ENCODE data around the gene LRSAM1. TPM values are rescaled to one million over a fixed set of nuclear protein-coding genes. Genes with fewer than 3 reads are reported as not detected.
A peak's percentile ranks its signal among the peaks of the same experiment; 100 is the strongest.

Gene LRSAM1
- total RNA-seq, 1 experiment from 2014 or later, result 25.8 TPM

DNA sequence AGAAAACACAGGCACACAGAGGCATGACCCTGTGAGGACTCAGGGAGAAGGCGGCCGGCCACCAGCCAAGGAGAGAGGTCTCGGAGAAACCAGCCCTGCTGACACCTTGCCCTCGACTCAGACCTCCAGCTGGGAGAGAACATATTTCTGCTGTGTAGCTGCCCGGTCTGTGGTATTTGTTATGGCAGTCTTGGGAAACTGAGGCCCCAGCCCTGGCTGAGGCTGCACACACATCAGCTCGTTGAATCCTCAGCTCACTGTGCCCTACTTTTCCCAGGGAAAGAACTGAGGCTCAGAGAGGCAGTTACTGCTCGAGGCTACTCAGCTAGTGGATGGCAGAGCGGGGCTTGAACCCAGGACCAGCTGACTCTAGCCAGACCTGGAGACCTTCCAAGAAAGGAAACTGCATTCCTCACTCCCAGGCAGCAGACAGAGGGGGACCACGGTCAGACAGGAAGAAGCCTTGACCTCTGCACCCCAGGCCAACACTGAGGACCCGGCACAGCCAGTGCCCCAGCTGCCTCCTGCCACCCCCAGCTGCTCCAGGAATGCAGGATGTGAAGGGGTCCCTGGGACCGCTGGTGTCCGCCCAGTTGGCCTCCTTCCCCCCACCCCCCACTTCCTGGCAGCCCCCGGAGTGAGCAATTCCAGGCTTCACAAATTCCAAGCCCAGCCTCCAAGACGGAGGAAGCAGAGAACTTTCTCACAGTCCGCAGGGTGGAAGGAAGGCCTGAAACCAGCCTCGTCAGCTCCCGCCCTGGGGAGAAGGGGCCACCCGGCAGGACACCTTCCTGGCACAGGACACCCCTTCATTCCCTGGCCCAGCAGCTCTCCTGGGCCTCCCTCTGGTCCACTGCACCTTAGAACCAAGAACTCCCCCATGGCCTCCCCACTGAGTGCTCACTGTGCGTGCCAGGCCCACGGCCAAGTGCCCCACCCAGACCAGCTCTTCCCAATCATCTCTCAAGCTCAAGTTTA, 69.9 kb downstream of the LRSAM1 start:
- H3K4me1 Mint-ChIP-seq (ENCODE audit: low read depth, unreplicated experiment), result no peaks in the 10 kb centered on the region
- Histone ChIP-seq H3K9me3 (peaks cover 19% of the 10 kb centered on the region), H3K4me1 (no peaks in the 10 kb centered on the region), H3K4me3 (ENCODE audit: low read depth, low read length) (no peak overlapping the region), H3K27me3 (replicated peaks; ENCODE audit: control insufficient read depth, insufficient read depth, low read length) (no peaks in the 10 kb centered on the region), H3K36me3 (ENCODE audit: control insufficient read depth, insufficient read depth, low read length) (peaks cover 10% of the 10 kb centered on the region)
- intact Hi-C loops (cut with micrococcal nuclease; ENCODE audit: unreplicated experiment), result no loop called here
- DNase-seq, result no peak
- peaks cover 77% of the 10 kb centered on the region for H3K36me3 Mint-ChIP-seq (ENCODE audit: insufficient read depth, unreplicated experiment)
- no peaks in the 10 kb centered on the region for H3K9me3 Mint-ChIP-seq (ENCODE audit: unreplicated experiment)
- TF ChIP-seq, protein P1, sequence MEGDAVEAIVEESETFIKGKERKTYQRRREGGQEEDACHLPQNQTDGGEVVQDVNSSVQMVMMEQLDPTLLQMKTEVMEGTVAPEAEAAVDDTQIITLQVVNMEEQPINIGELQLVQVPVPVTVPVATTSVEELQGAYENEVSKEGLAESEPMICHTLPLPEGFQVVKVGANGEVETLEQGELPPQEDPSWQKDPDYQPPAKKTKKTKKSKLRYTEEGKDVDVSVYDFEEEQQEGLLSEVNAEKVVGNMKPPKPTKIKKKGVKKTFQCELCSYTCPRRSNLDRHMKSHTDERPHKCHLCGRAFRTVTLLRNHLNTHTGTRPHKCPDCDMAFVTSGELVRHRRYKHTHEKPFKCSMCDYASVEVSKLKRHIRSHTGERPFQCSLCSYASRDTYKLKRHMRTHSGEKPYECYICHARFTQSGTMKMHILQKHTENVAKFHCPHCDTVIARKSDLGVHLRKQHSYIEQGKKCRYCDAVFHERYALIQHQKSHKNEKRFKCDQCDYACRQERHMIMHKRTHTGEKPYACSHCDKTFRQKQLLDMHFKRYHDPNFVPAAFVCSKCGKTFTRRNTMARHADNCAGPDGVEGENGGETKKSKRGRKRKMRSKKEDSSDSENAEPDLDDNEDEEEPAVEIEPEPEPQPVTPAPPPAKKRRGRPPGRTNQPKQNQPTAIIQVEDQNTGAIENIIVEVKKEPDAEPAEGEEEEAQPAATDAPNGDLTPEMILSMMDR (IDR thresholded peaks at IDR 0.05; ENCODE audit: insufficient read depth in 1 of 2, low read depth in 1 of 2, low read length in 1 of 2, severe bottlenecking in 1 of 2, unreplicated experiment in 1 of 2), result no peak
- no peaks in the 10 kb centered on the region for H3K27me3 Mint-ChIP-seq (ENCODE audit: insufficient read depth, unreplicated experiment)
- H3K27ac Mint-ChIP-seq (ENCODE audit: unreplicated experiment), result no peak overlapping the region
- H3K4me3 Mint-ChIP-seq (ENCODE audit: unreplicated experiment), result no peak overlapping the region
- POLR2A ChIA-PET, result interaction anchor here (0.5 kb wide), 1 partner anchor 45 kb away, joined by 3 read pairs; no protein-coding TSS in a partner anchor
- CTCF ChIA-PET, result no interaction called here
- no TSS peak for BruUV-seq (replicated peaks)

DNA sequence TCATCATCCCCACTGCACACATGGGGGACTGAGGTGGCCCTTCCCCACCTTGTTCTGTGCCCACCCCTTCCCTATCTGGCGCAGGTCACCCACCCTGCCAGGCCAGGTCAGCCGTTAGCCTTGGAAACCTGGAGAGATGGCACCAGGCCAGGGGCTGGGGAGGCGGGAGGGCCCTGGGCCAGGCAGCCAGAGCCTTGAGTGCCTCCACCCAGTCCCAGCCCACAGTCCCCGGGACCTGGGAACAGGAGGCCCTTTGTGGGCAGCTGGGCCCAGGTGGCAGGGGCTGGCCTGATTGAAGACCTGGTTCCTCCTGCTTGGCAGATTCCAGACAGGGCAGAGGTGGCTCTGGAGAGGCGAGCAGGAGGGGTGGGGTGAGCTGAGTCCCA, 70.6 kb downstream of the LRSAM1 start:
- Histone ChIP-seq H3K4me3 (ENCODE audit: low read depth, low read length) (no peak overlapping the region), H3K36me3 (ENCODE audit: control insufficient read depth, insufficient read depth, low read length) (peaks cover 11% of the 10 kb centered on the region), H3K27me3 (replicated peaks; ENCODE audit: control insufficient read depth, insufficient read depth, low read length) (no peaks in the 10 kb centered on the region), H3K9me3 (peaks cover 25% of the 10 kb centered on the region), H3K4me1 (no peaks in the 10 kb centered on the region)
- H3K27me3 Mint-ChIP-seq (ENCODE audit: insufficient read depth, unreplicated experiment), result no peaks in the 10 kb centered on the region
- ChIA-PET CTCF (no interaction called here), POLR2A (no interaction called here)
- no peaks in the 10 kb centered on the region for H3K9me3 Mint-ChIP-seq (ENCODE audit: unreplicated experiment)
- H3K4me1 Mint-ChIP-seq (ENCODE audit: low read depth, unreplicated experiment), result no peaks in the 10 kb centered on the region
- TF ChIP-seq, protein P1 (IDR thresholded peaks at IDR 0.05; ENCODE audit: insufficient read depth in 1 of 2, low read depth in 1 of 2, low read length in 1 of 2, severe bottlenecking in 1 of 2, unreplicated experiment in 1 of 2), result no peak
- no peak overlapping the region for H3K27ac Mint-ChIP-seq (ENCODE audit: unreplicated experiment)
- intact Hi-C loops (cut with micrococcal nuclease; ENCODE audit: unreplicated experiment), result no loop called here
- BruUV-seq (replicated peaks), result no TSS peak
- no peak overlapping the region for H3K4me3 Mint-ChIP-seq (ENCODE audit: unreplicated experiment)
- no peak for DNase-seq
- H3K36me3 Mint-ChIP-seq (ENCODE audit: insufficient read depth, unreplicated experiment), result peaks cover 77% of the 10 kb centered on the region

DNA sequence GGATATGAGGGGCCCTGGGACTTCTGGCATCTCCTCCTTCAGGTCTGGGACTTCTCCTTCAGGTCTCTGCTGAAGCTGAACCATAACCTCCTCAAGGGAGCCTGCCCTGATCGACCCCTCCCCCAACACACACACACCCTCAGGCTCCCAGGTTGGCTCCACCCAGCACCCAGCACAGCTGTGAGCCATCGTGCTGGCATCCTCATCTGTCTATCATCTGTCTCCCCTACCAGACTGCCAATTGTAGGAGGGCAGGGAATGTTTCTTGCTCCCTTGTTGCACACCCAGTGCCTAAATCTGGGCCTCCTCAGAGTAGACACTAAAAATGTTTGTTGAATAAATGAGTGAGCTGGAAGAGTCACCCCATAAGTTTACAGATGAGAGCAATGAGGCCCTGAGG, 71.4 kb downstream of the LRSAM1 start:
- Mint-ChIP-seq H3K4me3 (ENCODE audit: unreplicated experiment) (no peak overlapping the region), H3K27me3 (ENCODE audit: insufficient read depth, unreplicated experiment) (no peaks in the 10 kb centered on the region), H3K27ac (ENCODE audit: unreplicated experiment) (peak overlapping the region; percentile 53), H3K4me1 (ENCODE audit: low read depth, unreplicated experiment) (no peaks in the 10 kb centered on the region), H3K9me3 (ENCODE audit: unreplicated experiment) (no peaks in the 10 kb centered on the region), H3K36me3 (ENCODE audit: insufficient read depth, unreplicated experiment) (peaks cover 72% of the 10 kb centered on the region)
- Histone ChIP-seq H3K36me3 (ENCODE audit: control insufficient read depth, insufficient read depth, low read length) (peaks cover 11% of the 10 kb centered on the region), H3K27me3 (replicated peaks; ENCODE audit: control insufficient read depth, insufficient read depth, low read length) (no peaks in the 10 kb centered on the region), H3K4me3 (ENCODE audit: low read depth, low read length) (no peak overlapping the region), H3K4me1 (no peaks in the 10 kb centered on the region), H3K9me3 (peaks cover 25% of the 10 kb centered on the region)
- CTCF ChIA-PET, result no interaction called here
- POLR2A ChIA-PET, result no interaction called here
- BruUV-seq (replicated peaks), result no TSS peak
- intact Hi-C loops (cut with micrococcal nuclease; ENCODE audit: unreplicated experiment), result no loop called here
- no peak for DNase-seq
- TF ChIP-seq, protein P1 (IDR thresholded peaks at IDR 0.05; ENCODE audit: insufficient read depth in 1 of 2, low read depth in 1 of 2, low read length in 1 of 2, severe bottlenecking in 1 of 2, unreplicated experiment in 1 of 2), result no peak

All from Caco-2 (cell line).